ENCODE measurements around the gene UFSP2.

UFSP2 gene

DNA sequence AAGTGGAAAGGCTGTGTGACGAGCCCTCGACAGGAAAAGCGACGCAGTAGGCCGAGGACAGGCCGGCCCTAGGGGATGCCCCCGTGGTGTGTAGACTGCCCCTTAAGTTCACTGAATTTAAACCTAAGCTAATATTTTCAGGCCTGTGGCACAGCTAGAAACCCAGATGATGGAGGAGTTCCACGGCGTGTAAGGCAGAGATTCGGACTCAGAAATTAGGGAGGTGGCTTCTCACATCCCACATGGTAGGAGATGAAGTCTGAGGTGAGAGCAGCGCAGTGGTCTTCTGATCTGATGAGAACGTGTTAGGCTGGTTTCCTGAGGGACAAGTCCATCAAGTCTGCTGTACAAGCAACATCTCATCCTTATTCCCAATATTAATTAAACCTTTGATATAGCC is 37.8 kb downstream of the UFSP2 start:
- DNase-seq (ENCODE audit: low read depth) = no peak
- TF ChIP-seq CTCF (conservative IDR thresholded peaks at IDR 0.05; ENCODE audit: control insufficient read depth, insufficient read depth, low read depth, low read length) = no peak
- no peak overlapping the region for H3K4me3 ChIP-seq (ENCODE audit: control insufficient read depth, low read depth, low read length)

DNA sequence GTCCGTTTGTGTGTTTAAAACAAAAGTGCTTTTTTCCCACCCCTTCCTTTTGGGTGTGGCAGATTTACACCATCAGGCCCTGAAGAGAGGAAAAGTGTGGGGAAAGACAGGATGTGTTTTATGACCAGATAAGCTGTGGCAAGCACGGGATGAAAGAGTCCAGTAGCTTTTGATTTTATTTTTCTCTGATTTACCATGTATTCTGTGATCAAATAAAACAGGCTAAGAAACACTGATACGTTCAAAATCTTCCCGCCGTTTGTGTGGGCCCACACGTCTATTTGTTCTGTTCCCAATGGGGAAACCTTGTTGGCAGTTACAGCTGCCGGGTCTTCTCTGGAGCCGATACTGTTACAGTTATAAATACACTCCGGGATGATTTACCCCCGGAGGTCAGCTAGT is 40.8 kb downstream of the UFSP2 start:
- TF ChIP-seq CTCF (conservative IDR thresholded peaks at IDR 0.05; ENCODE audit: control insufficient read depth, insufficient read depth, low read depth, low read length) = no peak
- peak; percentile 14 for DNase-seq (ENCODE audit: low read depth)
- H3K4me3 ChIP-seq (ENCODE audit: control insufficient read depth, low read depth, low read length) = no peak overlapping the region

GRCh38 chr4:185384061-185384460 is 41.7 kb downstream of the UFSP2 start:
- no peak for TF ChIP-seq CTCF (conservative IDR thresholded peaks at IDR 0.05; ENCODE audit: control insufficient read depth, insufficient read depth, low read depth, low read length)
- H3K4me3 ChIP-seq (ENCODE audit: control insufficient read depth, low read depth, low read length) = no peak overlapping the region
- DNase-seq (ENCODE audit: low read depth) = no peak

GRCh38 chr4:185383451-185383850 is 42.3 kb downstream of the UFSP2 start:
- DNase-seq (ENCODE audit: low read depth) = no peak
- TF ChIP-seq CTCF (conservative IDR thresholded peaks at IDR 0.05; ENCODE audit: control insufficient read depth, insufficient read depth, low read depth, low read length) = no peak
- H3K4me3 ChIP-seq (ENCODE audit: control insufficient read depth, low read depth, low read length) = no peak overlapping the region

DNA sequence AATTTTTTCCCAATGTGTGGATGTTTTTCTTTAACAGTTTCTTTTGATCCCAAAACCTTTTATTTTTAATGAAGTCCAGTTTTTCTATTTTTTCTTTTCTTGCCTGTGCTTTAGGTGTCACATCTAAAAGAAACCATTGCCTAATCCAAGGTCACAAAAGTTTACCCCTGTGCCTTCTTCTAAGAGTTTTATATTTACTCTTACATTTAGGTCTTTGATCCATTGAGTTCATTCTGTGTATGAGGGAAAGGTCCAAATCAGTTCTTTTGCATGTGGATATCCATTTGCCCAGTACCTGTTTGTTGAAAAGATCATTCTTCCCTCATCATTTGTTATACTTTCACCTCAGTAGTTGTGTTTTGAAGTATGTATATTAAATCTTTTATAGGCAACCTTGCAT is 43.0 kb downstream of the UFSP2 start:
- no peak for TF ChIP-seq CTCF (conservative IDR thresholded peaks at IDR 0.05; ENCODE audit: control insufficient read depth, insufficient read depth, low read depth, low read length)
- H3K4me3 ChIP-seq (ENCODE audit: control insufficient read depth, low read depth, low read length) = no peak overlapping the region
- no peak for DNase-seq (ENCODE audit: low read depth)

GRCh38 chr4:185381288-185382196 is 44.2 kb downstream of the UFSP2 start:
- no peak overlapping the region for H3K4me3 ChIP-seq (ENCODE audit: control insufficient read depth, low read depth, low read length)
- peak; percentile 37 for DNase-seq (ENCODE audit: low read depth)
- TF ChIP-seq CTCF (conservative IDR thresholded peaks at IDR 0.05; ENCODE audit: control insufficient read depth, insufficient read depth, low read depth, low read length) = no peak
